Measurements from ENCODE around the gene STC2.
"Not testable (repeated sequence)": the region's sequence is repeated elsewhere in the genome, so short reads cannot be mapped to it uniquely, and the experiment has no call there.

The STC2 gene, protein sequence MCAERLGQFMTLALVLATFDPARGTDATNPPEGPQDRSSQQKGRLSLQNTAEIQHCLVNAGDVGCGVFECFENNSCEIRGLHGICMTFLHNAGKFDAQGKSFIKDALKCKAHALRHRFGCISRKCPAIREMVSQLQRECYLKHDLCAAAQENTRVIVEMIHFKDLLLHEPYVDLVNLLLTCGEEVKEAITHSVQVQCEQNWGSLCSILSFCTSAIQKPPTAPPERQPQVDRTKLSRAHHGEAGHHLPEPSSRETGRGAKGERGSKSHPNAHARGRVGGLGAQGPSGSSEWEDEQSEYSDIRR

DNA sequence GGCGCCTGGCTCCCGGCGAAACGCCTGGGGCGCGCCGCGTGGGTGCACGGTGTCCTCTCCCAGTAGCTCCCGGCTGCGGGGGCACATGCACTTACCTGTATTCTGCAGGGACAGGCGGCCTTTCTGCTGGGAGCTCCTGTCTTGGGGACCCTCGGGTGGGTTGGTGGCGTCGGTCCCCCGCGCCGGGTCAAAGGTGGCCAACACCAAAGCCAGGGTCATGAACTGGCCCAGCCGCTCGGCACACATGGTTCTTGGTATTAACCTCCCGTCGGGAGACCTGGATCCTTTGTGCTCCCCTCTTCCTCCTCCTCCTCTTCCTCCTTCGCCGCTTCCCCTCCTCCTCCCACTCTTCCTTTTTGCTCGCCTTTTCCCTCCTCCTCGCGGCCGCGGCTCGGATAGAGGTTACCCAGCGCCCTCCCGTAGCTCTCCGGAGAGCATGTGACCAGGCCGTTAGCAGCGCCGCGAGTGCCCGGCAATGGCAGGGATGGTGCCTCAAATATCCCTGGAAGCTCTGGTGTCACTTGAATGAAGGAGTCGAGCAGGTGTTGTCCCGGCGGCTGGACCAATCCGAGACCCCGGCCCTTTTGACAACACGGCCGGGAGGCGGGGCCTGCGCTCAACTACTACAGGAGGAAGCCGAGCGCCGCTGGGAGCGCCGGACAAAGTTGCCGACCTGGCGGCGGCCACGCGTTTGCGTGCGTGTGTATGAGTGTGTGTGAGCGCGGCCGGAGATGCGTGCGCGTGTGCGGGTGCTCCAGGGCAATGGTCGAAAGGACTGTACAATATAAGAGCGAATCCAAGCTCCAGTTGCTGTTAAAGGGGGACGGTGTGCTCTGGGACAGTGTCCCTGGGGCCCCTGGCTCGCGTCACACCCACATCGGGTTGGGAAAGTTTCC is at the start of gene STC2:
TSS of gene STC2 (minus strand) at position 467 of the 896 bp plus-strand sequence. CDS start at position 246, 221 bp downstream.
- no peak for FAIRE-seq
- DNase-seq (ENCODE audit: low spot score) = no peak

DNA sequence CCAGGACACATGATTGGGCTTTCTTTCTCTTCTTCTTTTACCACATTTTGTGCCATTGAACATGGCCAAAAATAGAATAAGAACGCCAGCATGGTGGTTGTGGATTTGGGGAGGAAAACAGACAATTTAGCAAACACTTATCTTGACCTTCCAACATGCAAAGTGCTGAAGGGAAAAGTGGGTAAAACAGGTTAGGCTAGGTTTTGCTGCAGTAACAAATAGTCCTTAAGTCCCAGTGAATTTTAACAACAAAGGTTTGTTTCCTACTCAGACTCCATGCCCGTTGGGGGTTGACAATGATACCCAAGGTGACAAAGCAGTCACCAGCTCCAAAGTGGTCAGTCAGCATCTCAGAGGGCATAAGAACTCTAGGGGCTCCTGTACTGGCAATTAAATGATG is 43.2 kb upstream of the STC2 start:
- FAIRE-seq = no peak

DNA sequence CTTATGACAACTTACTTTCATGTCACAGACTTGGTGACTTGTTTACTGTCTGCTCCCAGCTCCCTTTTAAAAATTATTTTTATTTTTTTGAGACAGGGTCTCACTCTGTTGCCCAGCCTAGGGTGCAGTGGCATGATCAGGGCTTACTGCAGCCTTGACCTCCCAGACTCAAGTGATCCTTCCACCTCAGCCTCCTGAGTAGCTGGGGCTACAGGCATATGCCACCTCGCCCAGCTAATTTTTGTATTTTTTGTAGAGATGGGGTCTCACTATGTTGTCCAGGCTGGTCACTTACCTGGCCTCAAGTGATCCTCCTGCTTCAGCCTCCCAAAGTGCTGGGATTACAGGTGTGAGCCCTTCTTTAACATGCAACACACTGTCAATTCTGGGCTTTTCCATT is 35.2 kb upstream of the STC2 start:
- not testable (repeated sequence) for DNase-seq (ENCODE audit: low spot score); FAIRE-seq

More for the DNA sequence above, 43.2 kb upstream of the STC2 start:
- no peak for DNase-seq (ENCODE audit: low spot score)

DNA sequence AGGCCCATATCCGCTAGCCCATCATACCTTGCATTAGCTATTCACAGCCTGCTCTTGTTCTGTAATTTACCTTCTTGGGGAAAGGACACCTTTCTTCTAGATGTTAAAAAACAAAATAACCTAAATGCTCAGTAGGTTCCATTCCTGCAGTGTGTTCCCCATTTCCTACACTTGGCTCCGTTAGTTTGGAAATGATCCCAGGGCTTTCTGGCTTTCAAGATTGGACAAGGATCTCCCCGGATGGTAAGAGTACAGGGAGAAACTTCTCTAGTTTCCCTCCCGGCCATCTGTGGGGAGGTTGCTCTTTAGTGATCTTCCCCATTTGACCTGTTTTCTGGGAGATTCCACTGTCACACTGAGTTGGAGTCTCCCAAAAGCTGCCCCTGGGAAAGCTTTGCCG is 27.3 kb upstream of the STC2 start:
- DNase-seq (ENCODE audit: low spot score) (no peak), FAIRE-seq (no peak)

DNA sequence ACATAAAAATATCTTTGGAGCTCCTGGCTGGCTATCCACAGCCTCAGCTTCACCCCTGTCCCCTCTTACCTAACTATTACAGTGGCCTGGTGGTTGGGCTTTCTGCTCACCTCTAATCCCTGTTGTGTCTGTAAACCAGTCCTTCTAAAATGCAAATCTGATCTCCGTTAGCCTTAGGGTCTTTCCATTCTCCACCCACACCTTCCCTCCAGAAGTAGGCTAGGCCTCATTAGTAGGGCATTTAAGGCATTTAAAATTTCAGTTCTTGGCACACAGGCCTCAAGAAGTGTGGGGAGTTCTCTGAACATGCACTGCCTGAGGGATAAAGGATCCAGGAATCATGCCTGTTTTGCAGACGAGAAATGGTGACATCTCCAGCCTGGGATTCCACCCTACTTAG is 26.4 kb upstream of the STC2 start:
- no peak for FAIRE-seq
- DNase-seq (ENCODE audit: low spot score) = no peak

DNA sequence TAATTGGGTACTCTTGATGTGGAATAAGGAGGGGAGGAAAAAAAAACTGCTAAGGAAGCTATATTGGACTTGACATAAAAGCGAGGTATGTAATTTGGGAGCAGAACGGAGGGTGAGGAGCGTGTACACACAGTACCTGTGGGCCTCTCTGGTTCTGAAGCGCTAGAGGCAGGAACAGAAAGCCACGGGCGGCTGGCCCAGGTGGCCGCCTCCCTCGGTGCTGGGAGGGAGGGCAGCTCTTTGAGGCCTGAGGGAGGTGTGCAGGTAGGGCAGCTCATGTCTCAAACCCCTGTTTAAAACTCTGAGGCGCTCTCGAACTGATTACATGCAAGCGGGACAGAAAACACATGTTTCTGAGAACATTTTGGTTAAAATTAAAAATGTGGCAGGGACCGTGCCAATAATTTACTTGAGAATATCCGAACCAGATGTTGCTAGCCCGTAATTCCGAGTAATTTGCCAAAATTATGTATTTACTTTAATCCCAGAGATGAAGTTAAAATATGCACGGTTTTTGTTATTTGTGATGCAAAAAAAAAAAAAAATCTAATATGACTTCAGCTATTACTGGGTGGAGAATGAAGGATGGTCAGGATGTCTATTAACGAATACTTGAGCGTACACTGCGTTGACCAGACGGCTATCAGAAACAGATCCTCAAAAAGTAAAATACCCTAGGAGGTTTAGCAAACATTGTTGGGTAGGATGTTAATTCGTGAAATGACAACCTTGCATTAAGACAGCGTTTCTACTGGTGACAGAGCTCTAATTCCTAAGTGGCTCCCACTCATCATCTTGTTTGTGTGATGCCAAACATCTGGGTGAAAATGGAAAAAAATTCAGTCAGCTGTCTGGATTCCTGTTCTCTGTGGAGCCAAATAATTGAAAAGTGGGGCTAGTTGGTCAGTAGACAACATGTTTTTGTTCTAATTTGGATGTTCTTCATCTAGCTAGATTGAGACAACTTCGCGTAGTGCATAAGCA is 24.4 kb upstream of the STC2 start:
- FAIRE-seq = no peak
- no peak for DNase-seq (ENCODE audit: low spot score)

DNA sequence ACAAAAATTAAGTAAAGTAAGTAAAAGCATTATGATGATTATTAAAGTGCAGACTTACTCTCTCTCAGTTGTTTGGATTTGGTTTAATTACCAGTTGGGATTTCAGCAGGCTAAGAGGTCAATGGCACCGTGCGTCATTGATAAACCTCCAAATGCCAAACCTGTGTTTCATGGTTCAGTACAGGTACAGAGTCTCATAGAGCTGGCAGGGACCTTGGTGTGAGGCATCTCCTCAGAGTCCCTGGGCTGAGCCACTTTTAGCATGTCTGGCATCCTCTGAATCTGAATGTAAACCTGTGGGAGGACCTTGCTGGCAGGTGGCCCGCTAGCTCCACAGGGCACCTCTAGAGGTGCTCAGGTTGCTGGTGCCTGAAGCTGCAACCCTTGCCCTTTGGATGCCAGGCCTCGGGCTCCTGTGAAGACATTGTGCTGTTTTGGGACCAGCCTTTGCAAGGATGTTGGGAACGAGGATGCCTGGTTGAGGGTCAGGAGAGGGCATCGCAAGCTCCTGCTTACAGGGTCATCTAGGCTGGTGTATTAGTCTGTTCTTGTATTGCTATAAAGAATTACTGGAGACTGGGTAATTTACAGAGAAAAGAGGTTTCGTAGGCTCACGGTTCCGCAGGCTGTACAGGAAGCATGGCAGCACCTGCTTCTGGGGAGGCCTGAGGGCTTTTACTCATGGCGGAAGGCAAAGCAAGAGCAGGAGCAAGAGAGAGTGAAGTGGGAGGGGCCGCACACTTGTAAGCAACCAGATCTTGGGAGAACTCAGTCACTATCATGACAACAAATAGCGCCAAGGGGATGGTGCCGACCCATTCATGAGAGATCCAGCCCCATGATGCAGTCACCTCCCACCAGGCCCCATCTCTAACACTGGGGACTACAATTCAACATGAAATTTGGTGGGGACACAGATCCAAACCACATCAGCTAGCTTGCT is 14.9 kb upstream of the STC2 start:
- no peak for FAIRE-seq

DNA sequence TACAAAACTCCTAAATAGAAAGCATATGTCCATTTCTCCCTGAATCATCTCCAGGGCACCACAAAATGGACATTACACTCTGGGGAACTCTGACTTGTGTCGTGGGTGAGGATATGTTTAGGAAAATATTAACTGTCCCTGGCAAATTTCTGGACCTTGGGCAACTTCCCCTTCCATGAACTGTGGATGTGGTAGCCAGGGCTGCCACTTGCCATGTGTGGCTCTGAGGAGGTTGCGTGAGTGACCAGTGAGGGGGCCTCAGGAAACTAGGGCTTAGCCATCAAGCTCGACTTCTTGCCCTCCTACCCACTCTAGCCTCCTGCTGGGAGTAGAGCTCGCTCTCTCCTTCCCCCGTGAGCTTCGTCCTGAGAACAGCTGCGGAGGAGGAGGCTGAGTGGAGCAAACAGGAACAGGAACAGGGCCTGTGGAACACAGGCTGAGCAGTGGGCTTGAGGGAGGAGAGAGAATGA is 13.8 kb upstream of the STC2 start:
- no peak for FAIRE-seq
- DNase-seq (ENCODE audit: low spot score) = no peak

More for the DNA sequence above, 14.9 kb upstream of the STC2 start:
- no peak for DNase-seq (ENCODE audit: low spot score)

DNA sequence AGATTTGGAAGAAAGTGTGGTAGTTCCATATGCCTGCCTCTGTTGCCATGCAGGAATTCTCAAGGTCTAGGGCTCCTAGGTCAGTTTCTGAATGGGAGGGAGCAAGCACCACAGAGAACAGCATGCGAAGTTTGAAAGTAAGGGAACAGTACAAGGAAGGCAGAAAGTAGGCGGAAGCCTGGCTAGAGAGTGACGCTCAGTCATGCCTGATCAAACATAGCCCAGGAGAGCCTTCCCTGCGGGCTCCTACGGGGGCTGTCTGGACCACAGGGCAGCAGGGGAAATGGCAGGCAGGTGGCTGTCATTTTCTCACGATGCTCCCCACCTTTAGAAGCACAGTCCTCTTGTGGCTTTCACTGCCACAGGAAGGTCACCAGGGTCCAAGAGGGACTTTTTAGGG is 12.8 kb upstream of the STC2 start:
- FAIRE-seq (no peak), DNase-seq (ENCODE audit: low spot score) (no peak)

- FAIRE-seq = no peak
- DNase-seq (ENCODE audit: low spot score) = no peak
Observed at GRCh38 chr5:173340451-173340850, 12.2 kb upstream of the STC2 start.

DNA sequence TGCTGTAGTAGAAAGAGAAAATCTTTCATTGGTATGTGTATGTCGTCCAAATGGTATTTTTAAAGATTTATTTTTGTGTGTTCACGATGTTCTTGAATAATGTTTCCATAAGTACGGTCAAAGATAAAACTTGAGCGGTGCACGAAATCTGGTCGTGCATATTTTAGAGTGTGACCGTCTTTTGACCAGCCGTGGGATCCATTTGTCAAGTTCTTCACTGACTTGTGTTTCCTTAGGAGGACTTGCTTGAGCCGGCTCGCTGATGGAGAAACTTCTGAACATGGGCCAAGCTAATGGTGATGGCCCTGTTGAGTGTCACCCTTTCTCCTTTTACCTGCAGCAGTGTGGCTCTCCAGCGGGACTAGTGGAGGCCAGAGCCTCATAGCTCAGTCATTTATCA is 11.1 kb upstream of the STC2 start:
- no peak for DNase-seq (ENCODE audit: low spot score)
- FAIRE-seq = no peak

GRCh38 chr5:173338380-173339015 is 10.3 kb upstream of the STC2 start:
- DNase-seq (ENCODE audit: low spot score) = no peak
- FAIRE-seq = no peak

DNA sequence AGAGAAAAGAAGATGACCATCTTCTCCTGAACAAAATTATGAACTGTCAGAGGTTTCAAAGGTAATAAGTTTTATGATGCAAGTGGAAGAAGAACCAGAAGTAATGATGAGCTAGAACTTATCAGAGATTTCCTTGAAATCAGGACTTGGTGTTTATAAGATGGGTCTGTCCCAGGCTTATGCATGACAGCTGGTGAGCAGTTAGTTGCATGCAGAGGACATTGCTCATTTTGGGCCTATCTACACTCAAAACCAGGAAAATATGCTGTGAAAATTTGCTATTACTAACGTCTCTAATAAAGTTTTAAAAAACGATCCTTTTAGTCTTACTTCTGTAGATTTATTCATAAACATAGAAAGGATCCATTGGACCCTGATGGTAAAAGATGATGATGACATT is 6.6 kb upstream of the STC2 start:
- DNase-seq (ENCODE audit: low spot score) = no peak
- no peak for FAIRE-seq

GRCh38 chr5:173333925-173334661 is 5.9 kb upstream of the STC2 start:
- no peak for FAIRE-seq

DNA sequence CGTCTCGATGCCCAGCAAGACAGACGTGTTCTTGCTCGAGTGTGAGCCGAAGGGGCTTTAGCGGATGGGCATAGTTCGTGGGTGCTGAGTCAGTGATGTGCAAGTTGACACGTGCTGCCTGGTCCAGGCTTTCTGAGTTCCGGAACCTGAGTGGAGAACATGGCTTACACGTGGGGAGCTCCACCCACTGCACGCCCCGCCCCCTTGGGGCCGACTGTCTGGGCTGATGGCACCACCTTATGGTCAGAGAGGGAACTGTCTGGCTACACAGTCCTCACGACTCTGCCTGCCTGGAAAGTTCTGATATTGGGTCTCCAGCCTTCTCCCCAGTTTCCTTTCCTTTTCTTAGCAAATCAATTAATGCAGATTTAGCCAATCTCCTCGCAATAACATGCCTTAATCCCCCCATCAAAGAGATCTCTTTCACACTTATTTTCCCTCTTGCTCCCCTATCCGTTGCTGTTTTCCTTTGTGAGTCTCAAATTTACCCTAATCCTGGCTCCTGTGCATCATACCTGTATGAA is 3.8 kb upstream of the STC2 start:
- FAIRE-seq (no peak), DNase-seq (ENCODE audit: low spot score) (peak; percentile 75)

More at GRCh38 chr5:173333925-173334661, 5.9 kb upstream of the STC2 start:
- no peak for DNase-seq (ENCODE audit: low spot score)

DNA sequence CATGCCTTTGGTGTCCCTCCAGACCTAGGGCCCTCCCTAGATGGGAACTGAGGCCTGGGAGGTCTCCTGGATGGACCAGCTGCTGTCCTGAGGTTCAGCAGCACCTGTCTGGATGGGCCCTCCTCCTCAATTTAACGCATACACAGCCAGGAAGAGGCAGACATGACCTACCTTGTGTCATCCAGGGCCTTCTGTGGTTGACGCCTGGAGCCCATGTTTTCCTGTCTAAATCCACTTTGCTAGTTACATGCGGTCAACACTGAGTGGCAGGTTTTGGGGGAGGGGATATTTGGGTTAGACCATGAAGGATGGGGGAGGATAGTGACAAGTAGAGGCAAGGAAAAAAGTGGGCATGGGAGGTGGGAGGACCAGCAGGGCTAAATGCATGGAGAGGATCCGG is 3.1 kb upstream of the STC2 start:
- DNase-seq (ENCODE audit: low spot score) (no peak), FAIRE-seq (no peak)

DNA sequence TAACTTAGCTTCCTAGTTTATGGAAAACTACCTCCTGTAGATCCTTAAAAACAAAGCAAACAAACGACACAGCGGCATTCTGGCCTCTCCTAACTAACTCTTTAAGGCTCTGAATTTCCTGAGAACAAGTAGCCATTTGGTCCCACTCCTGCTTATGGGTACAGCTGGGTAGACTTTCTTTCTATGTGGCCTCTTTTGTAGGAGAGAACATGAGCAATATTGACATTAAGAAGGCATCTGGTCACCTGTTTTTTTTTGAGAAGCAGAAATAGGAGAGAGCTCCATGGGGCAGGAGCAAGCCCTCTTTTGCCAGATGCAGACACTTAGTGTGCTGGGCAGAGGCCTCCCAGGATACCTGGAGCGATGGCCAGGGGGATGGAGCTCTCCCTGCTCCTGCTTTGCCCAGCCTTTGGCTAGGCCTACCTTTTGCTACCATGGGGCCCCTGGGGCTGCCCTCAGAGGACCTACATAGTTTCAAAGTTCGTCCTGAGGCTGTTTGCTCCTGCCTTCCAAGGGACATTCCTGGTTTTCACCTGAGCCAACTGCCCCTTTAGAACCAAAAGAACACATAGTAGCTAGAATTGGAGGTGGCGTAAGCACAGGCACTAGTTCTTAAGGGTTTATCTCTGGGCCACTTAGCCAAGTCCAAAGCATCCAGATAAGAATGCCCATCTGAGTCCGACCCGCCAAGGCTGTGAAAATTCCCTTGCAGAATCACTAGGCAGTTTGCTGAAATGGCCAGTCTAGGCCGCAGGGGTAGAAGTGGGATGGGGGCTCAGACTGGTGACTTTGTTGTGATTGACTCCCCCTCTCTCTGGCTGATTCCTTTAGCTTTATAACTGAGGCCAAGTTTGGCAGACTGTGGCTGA is 2.4 kb upstream of the STC2 start:
- FAIRE-seq (no peak), DNase-seq (ENCODE audit: low spot score) (no peak)
